CD4-positive, alpha-beta T cell treated with Interleukin-4 for 4 hours (primary cell): ENCODE results near the gene ACTL9.

Experiments used
- DNase-seq: peaks from one replicate; pipeline ENCODE4 v3.0.0-alpha.2; 2020

ACTL9 gene

GRCh38 chr19:8684001-8684902 lies 14.3 kb downstream of the ACTL9 start:
- no peak for DNase-seq

GRCh38 chr19:8682931-8683330 lies 15.7 kb downstream of the ACTL9 start:
- no peak for DNase-seq

- no peak for DNase-seq
These were observed 16.1 kb downstream of the ACTL9 start for GRCh38 chr19:8682472-8682871.

- DNase-seq, result no peak
These were observed 17.1 kb downstream of the ACTL9 start for GRCh38 chr19:8681345-8682029.

GRCh38 chr19:8680676-8681344 lies 17.8 kb downstream of the ACTL9 start:
- no peak for DNase-seq

- DNase-seq, result no peak
These were observed 20.3 kb downstream of the ACTL9 start for GRCh38 chr19:8678244-8678807.

- DNase-seq, result no peak
These were observed 23.5 kb downstream of the ACTL9 start for GRCh38 chr19:8675066-8675465.

GRCh38 chr19:8673276-8673891 lies 25.2 kb downstream of the ACTL9 start:
- no peak for DNase-seq

- no peak for DNase-seq
These were observed 31.7 kb downstream of the ACTL9 start for GRCh38 chr19:8666814-8667405.

- DNase-seq, result no peak
These were observed 33.0 kb downstream of the ACTL9 start for GRCh38 chr19:8665468-8666213.

- DNase-seq, result no peak
These were observed 33.9 kb downstream of the ACTL9 start for GRCh38 chr19:8664671-8665057.

- peak; percentile 31 for DNase-seq
These were observed 34.5 kb downstream of the ACTL9 start for GRCh38 chr19:8663920-8664670.

- DNase-seq, result no peak
These were observed 36.3 kb downstream of the ACTL9 start for GRCh38 chr19:8662263-8662662.

GRCh38 chr19:8659905-8660304 lies 38.7 kb downstream of the ACTL9 start:
- no peak for DNase-seq

- DNase-seq, result no peak
These were observed 40.7 kb downstream of the ACTL9 start for GRCh38 chr19:8657869-8658268.

GRCh38 chr19:8655340-8655709 lies 43.3 kb downstream of the ACTL9 start:
- peak; percentile 24 for DNase-seq

- peak; percentile 61 for DNase-seq
These were observed 43.8 kb downstream of the ACTL9 start for GRCh38 chr19:8654591-8655339.

GRCh38 chr19:8648240-8648639 lies 50.4 kb downstream of the ACTL9 start:
- no peak for DNase-seq
